Transverse colon (tissue), 4 donors: Measurements from ENCODE around the gene CD101.

Experiments
- EP300 ChIP-seq: sonication (generic); formaldehyde crosslinking; IDR thresholded peaks from one replicate; pipeline ENCODE4 v1.6.1; 2017; ENCODE audit warnings: antibody characterized with exemption, low read depth
- POLR2A ChIP-seq: fragments of 450-650 bp; IDR thresholded peaks from one replicate; pipeline ENCODE4 v1.6.1; 2016; ENCODE audit warnings: antibody characterized with exemption, mild to moderate bottlenecking, moderate library complexity
- POLR2AphosphoS5 ChIP-seq, 3 donors: sonication (generic); formaldehyde crosslinking; IDR thresholded peaks; one replicate each; pipeline ENCODE4 v1.6.1; 2016; ENCODE audit warnings: antibody characterized with exemption in 3 of 3
- TF ChIP-seq, protein P1 (sequence below), 5 experiments: fragments of 200-600 bp in 3 of 5; fragments of 450-650 bp in 2 of 5; sonication (generic) in 3 of 5; IDR thresholded peaks; 1 replicate in 2 of 5; 2 replicates in 3 of 5; pipeline ENCODE4 v1.5.1; 2016 to 2017; ENCODE audit warnings: antibody characterized with exemption in 5 of 5, inconsistent platforms in 3 of 5, mild to moderate bottlenecking in 2 of 5, moderate library complexity in 1 of 5

DNA sequence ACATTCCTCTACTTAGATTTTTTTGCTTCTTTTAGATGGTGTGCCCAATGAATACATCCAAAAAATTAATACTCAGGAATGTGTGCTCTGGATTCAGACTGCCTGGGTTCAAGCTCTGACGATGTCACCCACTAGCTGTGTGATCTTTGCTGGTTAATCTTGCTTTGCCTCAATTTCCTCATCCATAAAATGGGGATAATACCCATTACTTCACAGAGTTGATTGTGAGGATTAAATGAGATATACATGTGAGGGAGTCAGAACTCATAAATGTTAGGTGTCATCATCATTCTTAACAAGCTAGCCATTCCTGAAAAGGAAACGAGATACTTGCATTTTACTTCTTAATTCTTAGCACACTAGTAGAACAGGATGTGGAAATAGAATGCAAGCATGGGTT, 45.7 kb downstream of the CD101 start:
- TF ChIP-seq, protein P1, sequence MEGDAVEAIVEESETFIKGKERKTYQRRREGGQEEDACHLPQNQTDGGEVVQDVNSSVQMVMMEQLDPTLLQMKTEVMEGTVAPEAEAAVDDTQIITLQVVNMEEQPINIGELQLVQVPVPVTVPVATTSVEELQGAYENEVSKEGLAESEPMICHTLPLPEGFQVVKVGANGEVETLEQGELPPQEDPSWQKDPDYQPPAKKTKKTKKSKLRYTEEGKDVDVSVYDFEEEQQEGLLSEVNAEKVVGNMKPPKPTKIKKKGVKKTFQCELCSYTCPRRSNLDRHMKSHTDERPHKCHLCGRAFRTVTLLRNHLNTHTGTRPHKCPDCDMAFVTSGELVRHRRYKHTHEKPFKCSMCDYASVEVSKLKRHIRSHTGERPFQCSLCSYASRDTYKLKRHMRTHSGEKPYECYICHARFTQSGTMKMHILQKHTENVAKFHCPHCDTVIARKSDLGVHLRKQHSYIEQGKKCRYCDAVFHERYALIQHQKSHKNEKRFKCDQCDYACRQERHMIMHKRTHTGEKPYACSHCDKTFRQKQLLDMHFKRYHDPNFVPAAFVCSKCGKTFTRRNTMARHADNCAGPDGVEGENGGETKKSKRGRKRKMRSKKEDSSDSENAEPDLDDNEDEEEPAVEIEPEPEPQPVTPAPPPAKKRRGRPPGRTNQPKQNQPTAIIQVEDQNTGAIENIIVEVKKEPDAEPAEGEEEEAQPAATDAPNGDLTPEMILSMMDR (IDR thresholded peaks at IDR 0.05) = no peak
- TF ChIP-seq POLR2AphosphoS5 (IDR thresholded peaks at IDR 0.05) (no peak), POLR2A (no peak), EP300 (no peak)
